Coronary artery (tissue), 2 donors: ENCODE results near the gene IZUMO1.

Source experiments
- DNase-seq: peaks from one replicate; pipeline ENCODE4 v3.0.0-alpha.2; 2017; ENCODE audit warnings: low spot score
- H3K27ac ChIP-seq, 2 donors: fragments of 200-600 bp; sonication (generic); one replicate each; pipeline ENCODE4 v1.5.1; 2016 to 2019
- H3K4me3 ChIP-seq: fragments of 200-600 bp; sonication (generic); 2 replicates; pipeline ENCODE4 v1.5.1; 2016; ENCODE audit warnings: mild to moderate bottlenecking, moderate library complexity
- TF ChIP-seq, protein P1 (sequence below): fragments of 200-600 bp; sonication (generic); IDR thresholded peaks from one replicate; pipeline ENCODE4 v1.5.1; 2019; ENCODE audit warnings: antibody characterized with exemption

Gene IZUMO1

GRCh38 chr19:48741129-48741999 lies 5.3 kb downstream of the IZUMO1 start:
- Histone ChIP-seq H3K4me3 (peak overlapping the region; percentile 75), H3K27ac (peak overlapping the region in 1 of 2 donors; percentile 64)
- TF ChIP-seq, protein P1, sequence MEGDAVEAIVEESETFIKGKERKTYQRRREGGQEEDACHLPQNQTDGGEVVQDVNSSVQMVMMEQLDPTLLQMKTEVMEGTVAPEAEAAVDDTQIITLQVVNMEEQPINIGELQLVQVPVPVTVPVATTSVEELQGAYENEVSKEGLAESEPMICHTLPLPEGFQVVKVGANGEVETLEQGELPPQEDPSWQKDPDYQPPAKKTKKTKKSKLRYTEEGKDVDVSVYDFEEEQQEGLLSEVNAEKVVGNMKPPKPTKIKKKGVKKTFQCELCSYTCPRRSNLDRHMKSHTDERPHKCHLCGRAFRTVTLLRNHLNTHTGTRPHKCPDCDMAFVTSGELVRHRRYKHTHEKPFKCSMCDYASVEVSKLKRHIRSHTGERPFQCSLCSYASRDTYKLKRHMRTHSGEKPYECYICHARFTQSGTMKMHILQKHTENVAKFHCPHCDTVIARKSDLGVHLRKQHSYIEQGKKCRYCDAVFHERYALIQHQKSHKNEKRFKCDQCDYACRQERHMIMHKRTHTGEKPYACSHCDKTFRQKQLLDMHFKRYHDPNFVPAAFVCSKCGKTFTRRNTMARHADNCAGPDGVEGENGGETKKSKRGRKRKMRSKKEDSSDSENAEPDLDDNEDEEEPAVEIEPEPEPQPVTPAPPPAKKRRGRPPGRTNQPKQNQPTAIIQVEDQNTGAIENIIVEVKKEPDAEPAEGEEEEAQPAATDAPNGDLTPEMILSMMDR, result no peak
- no peak for DNase-seq

DNA sequence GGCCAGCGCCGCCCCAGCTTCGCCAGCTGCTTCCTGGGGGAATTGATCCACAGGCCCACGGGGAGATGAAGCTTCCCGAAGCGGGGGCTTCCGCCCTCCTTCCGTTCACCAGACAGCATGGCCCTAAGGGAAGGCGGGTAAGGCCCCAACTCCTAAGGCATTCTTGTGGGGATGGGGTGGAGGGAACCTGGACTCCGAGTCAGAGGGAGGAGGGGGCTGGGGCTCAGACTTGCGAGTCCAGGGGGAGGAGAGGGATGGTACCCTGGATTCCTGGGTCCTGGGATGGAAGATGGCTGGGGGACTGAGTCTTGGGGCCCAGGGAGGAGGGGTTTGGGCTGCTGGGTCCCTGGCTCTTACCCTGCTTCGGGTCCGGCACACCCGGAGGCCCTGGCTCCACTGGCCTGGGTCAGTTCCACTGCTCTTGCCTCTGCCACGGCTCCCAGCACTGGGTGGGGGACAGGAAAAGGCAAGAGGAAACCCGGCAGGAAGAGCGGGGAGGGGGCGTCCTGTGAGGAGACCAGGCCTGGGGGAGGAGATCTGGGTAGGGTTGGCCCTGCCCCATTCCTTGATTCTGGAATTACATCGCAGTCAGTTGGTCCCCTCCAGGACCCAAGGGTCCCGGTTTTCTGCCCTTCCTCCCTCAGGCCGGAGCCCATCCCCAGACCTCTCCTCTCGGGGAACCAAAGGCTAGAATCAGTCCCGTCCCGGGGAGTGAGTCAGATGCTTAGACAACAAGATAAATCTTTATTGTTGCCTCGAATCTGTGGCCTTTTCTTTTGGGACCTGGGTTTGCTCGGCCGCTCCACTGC lies 6.3 kb downstream of the IZUMO1 start, which contains the start of gene RASIP1:
Gene RASIP1, minus strand, starts transcription at position 447 of the 809 bp plus-strand sequence. Its CDS starts 328 bp downstream, at position 119.
- peak within 1 kb of the TSS; percentile 75 for H3K4me3 ChIP-seq
- TF ChIP-seq, protein P1, result no peak
- DNase-seq, result no peak
- H3K27ac ChIP-seq, result peak within 1 kb of the TSS in 1 of 2 donors; percentile 64

DNA sequence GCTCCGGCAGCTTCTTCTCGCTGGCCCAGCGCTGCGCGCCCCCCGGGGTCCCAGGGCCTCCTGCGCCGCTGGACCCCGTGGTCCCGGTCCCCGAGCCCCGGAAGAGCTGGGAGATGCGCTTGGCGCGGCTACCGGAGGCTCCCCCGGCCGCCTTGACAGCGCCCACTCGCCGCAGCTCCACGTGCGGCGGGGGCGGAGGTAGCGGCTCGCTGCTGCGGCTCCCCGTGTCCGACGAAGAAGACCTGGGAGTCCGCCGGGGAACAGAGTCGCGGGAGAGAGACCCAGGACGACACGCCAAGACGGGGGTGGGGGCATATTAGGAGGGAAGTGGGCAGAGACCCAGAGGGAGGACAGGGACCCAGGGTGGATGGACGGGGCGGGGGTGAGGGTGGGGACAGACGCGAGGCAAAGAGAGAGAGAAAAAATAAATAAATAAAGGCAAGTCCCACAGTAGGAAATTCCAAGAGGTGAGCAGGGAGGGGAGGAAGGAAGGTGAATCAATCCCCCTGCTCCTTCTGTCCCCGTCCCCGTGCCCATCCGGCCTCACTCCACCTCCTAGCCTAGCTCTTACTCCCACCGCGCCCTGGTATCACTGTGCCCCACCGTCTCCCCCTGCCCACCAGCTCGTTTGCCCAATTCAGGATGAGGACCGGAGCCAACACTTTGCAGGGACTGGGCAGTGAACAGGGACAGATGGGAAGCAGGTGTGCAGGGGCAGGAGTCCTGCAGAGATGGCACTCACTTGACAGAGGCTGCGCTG lies 7.1 kb downstream of the IZUMO1 start:
- Histone ChIP-seq H3K27ac (peak overlapping the region in 1 of 2 donors; percentile 64), H3K4me3 (peak overlapping the region; percentile 75)
- TF ChIP-seq, protein P1, result no peak
- no peak for DNase-seq

DNA sequence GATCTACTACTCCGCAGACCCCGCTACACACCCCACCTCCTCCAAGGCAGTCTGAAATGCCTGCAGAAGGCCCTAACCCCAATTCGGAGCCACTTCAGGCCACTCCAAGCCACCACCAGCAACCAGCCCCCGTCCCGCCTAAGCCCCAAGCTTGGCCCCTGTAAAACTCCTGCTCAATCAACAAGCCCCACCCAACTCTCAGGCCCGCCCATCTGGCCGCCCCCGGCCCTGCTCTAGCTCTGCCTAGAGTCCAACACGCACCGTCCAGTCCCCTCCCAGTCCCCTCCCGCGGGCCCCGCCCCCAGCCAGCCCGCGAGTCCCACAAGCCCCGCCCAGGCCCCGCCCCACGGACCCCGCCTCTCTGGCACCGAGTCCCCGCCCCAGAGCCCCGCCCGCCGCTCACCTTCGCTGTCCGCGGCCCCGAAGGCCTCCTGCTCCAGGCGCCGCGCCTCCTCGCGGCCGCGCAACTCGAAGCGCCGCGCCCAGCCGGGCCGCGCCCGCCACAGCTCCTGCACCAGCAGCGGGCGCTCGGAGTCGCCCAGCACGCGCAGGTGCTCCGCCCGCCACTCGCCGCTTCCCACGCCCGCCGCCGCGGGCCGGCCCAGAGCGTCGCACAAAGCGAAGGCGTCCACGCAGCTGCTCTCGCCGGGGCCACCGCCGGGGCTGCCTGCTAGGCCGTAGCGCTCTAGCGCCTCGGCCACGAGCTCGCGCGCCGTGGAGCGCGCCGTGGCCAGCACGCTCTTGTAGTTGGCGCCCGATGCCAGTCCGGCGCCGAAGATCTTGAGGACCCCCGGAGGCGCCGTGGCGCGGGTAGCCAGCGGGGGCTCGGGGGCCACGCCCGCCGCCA lies 7.9 kb downstream of the IZUMO1 start:
- peak overlapping the region; percentile 75 for H3K4me3 ChIP-seq
- TF ChIP-seq, protein P1, result peak; percentile 15
- peak overlapping the region in 1 of 2 donors; percentile 62 for H3K27ac ChIP-seq
- peak; percentile 88 for DNase-seq

DNA sequence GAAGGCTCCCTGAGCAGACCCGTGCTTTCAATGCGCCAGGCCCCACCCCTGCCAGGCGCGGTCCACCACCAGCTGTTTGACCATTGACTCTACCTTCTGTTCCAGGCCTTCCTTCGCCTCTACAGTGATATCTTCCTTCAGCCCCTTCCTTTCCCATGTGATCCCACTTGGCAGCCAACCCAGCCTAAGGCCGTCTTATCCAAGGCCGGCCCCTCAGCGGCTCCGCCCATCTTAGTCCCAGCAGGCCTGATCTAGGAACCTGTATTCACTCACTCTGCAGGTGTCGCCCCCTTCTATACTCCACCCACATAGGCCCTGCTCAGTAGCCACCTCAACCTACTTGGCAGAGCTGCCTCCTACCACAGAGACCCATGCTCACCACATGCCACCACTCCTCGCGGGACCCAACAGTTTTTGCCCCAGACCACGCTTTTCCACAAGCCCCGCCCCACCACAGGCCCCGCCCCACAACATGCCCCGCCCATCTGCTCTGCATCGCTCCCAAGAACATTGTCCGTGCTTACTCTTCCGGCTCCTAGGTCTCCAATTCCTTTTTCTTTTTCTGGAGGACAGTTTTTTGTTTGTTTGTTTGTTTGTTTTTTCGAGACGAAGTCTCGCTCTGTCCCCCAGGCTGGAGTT lies 9.2 kb downstream of the IZUMO1 start:
- no peak overlapping the region for H3K4me3 ChIP-seq
- no peak for DNase-seq

More for the DNA sequence above, 9.2 kb downstream of the IZUMO1 start:
- no peak overlapping the region for H3K27ac ChIP-seq
- TF ChIP-seq, protein P1, result no peak
